Stimulated activated CD8-positive, alpha-beta memory T cell treated with anti-CD3 and anti-CD28 coated beads, Interleukin-7, amount 100 ng/mL, for 4 hours (primary cell): ENCODE results near the gene OVCH1.
"Not testable (repeated sequence)": the region's sequence is repeated elsewhere in the genome, so short reads cannot be mapped to it uniquely, and the experiment has no call there.

Source experiments
- DNase-seq, 2 donors: peaks; one replicate each; pipeline ENCODE4 v3.0.0-alpha.2; 2020; ENCODE audit warnings: low read depth in 2 of 2

OVCH1 gene

GRCh38 chr12:29403991-29404390 is 93.5 kb downstream of the OVCH1 start:
- no peak for DNase-seq

- DNase-seq: no peak
Observed at GRCh38 chr12:29402437-29402836, 95.0 kb downstream of the OVCH1 start.

- DNase-seq: no peak
Observed at GRCh38 chr12:29398495-29398894, 99.0 kb downstream of the OVCH1 start.

GRCh38 chr12:29396774-29397173 is 100.7 kb downstream of the OVCH1 start:
- DNase-seq: no peak

GRCh38 chr12:29395356-29395755 is 102.1 kb downstream of the OVCH1 start:
- DNase-seq: no peak

- peak; percentile 5 to 16 for DNase-seq
Observed at GRCh38 chr12:29390419-29390818, 107.1 kb downstream of the OVCH1 start.

GRCh38 chr12:29389295-29389919 is 108.1 kb downstream of the OVCH1 start:
- no peak for DNase-seq

- DNase-seq: not testable (repeated sequence)
Observed at GRCh38 chr12:29386084-29386680, 111.3 kb downstream of the OVCH1 start.

- DNase-seq: not testable (repeated sequence)
Observed at GRCh38 chr12:29385194-29385593, 112.3 kb downstream of the OVCH1 start.

GRCh38 chr12:29382251-29382650 is 115.2 kb downstream of the OVCH1 start:
- DNase-seq: no peak

- peak; percentile 79 to 89 for DNase-seq
Observed at GRCh38 chr12:29380536-29381523, 116.7 kb downstream of the OVCH1 start, which contains the start of gene ERGIC2. ERGIC2 (minus strand) TSS chr12:29381172; CDS start chr12:29371633, 9,539 bp downstream.
